Tibial nerve (tissue), 4 donors: Measurements from ENCODE around the gene ALDH1A3.

Source experiments
- CTCF ChIP-seq, 5 experiments: fragments of 200-600 bp in 3 of 5; fragments of 450-650 bp in 2 of 5; sonication (generic) in 3 of 5; IDR thresholded peaks; one replicate each; pipeline ENCODE4 v1.5.1; 2016 to 2019; ENCODE audit warnings: antibody characterized with exemption in 5 of 5, mild to moderate bottlenecking in 3 of 5, moderate library complexity in 2 of 5
- EP300 ChIP-seq, 2 donors: sonication (generic); formaldehyde crosslinking; IDR thresholded peaks; one replicate each; pipeline ENCODE4 v1.6.1; 2017; ENCODE audit warnings: antibody characterized with exemption in 2 of 2, mild to moderate bottlenecking in 1 of 2
- POLR2A ChIP-seq, 2 donors: fragments of 450-650 bp; IDR thresholded peaks; one replicate each; pipeline ENCODE4 v1.6.1; 2017; ENCODE audit warnings: antibody characterized with exemption in 2 of 2, mild to moderate bottlenecking in 2 of 2, moderate library complexity in 2 of 2

GRCh38 chr15:100858294-100858693 lies 21.3 kb upstream of the ALDH1A3 start:
- TF ChIP-seq CTCF (IDR thresholded peaks at IDR 0.05) = no peak
- no peak for TF ChIP-seq POLR2A (IDR thresholded peaks at IDR 0.05)
- TF ChIP-seq EP300 (IDR thresholded peaks at IDR 0.05) = no peak
